RKO (cell line): ENCODE measurements around the gene ECE2.
"Not testable (repeated sequence)": the region's sequence is repeated elsewhere in the genome, so short reads cannot be mapped to it uniquely, and the experiment has no call there.

ENCODE experiments used
- DNase-seq: peaks from one replicate; pipeline ENCODE4 v3.0.0-alpha.2; 2016; ENCODE audit warnings: low spot score

Gene ECE2

DNA sequence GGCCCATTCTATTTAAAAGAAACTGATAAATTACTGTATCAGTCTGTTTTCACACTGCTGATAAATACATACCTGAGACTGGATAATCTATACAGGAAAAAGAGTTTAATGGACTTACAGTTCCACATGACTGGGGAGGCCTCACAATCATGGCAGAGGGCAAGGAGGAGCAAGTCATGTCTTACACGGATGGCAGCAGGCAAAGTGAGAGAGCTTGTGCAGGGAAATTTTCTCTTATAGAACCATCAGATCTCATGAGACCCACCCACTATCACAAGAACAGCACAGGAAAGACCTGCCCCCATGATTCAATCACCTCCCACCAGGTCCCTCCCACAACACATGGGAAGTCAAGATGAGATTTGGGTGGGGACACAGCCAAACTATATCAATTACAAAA is 8.6 kb upstream of the ECE2 start:
- not testable (repeated sequence) for DNase-seq

DNA sequence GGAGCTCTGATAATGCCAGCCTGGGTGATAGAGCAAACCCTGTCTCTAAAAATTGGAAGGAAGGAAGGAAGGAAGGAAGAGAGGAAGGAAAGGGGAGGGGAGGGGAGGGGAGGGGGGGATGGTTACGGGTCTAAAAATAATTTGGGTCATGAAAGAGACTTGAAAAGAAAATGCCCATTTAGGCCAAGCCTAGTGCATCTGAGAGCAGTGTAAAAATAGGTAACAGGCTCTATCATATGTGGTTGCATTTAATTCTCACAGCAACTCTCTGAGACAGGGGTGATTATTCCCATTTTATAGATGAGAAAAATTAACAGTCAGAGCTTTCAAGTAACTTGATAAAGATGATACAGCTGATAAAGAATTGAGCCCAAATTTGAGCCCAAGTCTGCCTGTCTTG is 3.6 kb upstream of the ECE2 start:
- DNase-seq: no peak

DNA sequence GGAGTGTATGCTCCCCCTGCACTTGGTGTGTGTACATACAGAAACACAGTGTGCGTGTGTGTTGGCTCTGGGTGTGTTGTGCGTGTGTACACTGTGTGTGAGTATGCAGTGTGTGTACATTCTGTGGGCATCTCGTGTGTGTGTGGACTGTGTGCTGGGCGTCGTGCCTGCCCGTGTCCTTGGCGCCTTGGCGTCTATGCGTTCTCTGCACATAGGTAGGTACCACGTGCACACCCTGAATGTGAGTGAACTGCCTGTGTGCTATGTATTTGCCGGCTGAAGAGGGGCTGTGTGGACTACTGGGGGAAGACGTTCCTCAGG is 481 bp upstream of the ECE2 start:
- DNase-seq: no peak

DNA sequence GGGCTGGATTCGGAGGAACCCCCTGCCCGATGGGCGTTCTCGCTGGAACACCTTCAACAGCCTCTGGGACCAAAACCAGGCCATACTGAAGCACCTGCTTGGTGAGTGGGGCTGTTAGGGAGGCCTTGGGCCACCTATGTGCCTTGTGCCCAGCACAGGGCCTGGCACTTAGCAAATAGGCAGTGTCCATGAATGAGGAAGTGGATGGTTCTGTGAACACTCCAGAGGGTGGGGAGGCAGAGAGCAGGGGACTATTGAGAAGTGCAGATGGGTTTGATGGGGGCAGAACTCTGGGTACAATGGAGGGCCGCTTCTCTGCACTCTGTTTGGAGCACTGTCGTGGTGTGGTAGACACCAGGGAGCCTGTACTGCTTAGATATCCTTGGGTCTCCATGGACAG is 1.5 kb downstream of the ECE2 start:
- DNase-seq: no peak

DNA sequence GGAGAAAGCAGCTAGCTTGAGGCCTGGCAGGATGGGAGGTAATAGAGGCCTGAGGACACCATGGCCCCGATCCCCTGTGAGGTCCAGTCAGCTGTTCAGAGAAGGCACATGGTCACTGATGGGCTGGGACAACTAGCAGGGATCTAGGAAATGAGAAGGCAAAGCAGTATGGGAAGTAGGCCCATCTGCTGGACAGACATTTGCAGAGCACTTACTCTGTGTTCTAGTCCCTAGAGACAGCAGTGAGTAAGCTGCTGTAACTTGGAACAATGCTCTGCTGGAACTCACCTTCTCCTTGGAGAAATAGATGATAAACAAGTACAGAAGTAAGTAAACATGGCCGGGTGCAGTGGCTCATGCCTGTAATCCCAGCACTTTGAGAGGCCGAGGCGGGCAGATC is 7.1 kb downstream of the ECE2 start:
- no peak for DNase-seq

DNA sequence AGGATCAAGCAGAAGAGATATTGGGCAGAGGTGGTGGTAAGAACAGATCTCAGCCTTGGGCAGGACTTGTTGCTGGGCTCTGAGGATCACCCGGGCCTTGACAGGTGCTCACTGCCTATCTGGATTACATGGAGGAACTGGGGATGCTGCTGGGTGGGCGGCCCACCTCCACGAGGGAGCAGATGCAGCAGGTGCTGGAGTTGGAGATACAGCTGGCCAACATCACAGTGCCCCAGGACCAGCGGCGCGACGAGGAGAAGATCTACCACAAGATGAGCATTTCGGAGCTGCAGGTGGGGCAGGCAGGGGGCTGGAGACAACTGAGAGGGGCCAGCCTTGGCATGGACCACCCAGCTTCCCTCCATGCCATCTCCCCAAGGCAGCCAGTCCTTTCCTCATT is 7.9 kb downstream of the ECE2 start:
- DNase-seq: no peak

DNA sequence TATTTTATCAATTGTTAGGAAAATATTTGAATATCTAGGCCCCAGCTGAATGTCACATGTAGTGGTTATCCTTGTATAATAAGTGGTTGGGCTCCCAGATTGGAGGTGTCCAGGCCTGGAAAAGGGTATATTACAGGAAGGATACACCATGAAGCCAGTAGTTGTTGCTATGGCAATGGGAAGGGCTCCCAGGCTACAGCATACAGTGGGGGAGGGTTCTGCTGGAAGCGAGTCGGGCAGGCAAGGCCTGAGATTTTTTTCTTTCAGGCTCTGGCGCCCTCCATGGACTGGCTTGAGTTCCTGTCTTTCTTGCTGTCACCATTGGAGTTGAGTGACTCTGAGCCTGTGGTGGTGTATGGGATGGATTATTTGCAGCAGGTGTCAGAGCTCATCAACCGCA is 8.9 kb downstream of the ECE2 start:
- peak; percentile 70 for DNase-seq

DNA sequence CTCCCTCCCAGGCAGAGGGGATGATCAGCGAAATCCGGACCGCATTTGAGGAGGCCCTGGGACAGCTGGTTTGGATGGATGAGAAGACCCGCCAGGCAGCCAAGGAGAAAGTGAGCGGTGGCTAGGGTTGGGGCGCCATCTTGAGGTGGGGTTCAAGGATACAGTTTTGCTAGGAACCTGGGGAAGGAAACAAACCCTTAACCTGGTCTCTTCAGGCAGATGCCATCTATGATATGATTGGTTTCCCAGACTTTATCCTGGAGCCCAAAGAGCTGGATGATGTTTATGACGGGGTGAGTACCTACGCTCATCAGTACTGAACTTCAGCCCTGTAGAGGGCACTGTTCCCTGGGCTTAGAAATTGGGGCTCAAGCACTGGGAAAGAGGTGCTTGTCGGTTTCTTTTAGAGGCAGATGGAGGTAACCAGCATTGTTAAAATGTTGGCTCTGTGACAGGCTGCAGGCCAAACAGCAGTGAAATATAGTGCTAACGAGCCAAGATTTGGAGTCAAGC is 13.7 kb downstream of the ECE2 start:
- DNase-seq: peak; percentile 70

DNA sequence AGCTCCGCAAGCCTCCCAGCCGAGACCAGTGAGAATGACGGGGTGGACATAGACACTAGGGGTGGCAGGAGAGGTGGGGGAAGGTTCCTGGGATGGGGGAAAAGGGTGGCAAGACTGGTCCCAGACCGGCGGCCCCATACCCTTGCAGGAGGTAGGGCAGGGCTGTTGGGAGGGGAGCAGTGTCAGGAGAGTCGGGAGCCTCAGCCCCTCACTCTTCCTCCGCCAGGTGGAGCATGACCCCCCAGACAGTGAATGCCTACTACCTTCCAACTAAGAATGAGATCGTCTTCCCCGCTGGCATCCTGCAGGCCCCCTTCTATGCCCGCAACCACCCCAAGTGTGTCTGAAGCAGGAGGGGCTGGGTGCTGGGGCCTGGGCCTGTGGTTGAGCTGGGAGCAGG is 14.5 kb downstream of the ECE2 start:
- DNase-seq: no peak

DNA sequence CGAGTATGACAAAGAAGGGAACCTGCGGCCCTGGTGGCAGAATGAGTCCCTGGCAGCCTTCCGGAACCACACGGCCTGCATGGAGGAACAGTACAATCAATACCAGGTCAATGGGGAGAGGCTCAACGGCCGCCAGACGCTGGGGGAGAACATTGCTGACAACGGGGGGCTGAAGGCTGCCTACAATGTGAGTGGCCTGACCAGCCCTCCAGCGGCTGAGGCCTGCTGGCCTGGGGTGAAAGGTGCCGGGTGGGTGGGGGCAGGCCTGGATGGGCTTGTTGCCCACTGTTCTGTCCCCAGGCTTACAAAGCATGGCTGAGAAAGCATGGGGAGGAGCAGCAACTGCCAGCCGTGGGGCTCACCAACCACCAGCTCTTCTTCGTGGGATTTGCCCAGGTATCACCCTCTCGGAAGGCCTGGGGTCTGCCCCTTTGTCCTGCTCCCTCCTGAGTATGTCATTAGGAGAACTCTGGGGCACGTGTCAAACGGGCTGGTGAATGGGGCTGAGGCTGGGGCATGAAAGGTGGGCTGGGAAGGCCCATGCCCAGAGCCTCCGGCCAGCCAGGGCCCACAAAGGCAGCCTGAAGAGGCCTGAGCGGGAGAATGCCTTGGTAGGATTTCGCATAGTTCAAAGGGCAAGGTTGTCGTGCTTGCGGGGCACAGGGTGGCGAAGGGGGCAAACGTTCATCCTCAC is 15.4 kb downstream of the ECE2 start:
- DNase-seq: no peak

DNA sequence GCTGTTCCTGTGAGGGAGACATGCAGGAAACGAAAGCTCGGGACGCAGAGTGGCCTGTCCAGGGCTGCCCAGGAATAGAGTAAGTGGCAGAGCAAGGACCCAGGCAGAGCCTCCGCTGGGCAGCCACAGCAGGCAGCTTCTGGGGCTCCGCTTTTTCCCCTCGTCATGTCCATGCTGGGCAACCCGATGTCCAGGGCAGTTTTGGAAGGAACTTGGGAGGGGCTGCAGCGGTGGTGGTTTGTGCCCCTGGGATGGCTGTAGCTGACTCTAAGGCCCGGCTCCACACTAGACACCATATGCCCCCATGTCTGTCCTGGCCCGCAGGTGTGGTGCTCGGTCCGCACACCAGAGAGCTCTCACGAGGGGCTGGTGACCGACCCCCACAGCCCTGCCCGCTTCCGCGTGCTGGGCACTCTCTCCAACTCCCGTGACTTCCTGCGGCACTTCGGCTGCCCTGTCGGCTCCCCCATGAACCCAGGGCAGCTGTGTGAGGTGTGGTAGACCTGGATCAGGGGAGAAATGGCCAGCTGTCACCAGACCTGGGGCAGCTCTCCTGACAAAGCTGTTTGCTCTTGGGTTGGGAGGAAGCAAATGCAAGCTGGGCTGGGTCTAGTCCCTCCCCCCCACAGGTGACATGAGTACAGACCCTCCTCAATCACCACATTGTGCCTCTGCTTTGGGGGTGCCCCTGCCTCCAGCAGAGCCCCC is 16.1 kb downstream of the ECE2 start:
- DNase-seq: no peak

DNA sequence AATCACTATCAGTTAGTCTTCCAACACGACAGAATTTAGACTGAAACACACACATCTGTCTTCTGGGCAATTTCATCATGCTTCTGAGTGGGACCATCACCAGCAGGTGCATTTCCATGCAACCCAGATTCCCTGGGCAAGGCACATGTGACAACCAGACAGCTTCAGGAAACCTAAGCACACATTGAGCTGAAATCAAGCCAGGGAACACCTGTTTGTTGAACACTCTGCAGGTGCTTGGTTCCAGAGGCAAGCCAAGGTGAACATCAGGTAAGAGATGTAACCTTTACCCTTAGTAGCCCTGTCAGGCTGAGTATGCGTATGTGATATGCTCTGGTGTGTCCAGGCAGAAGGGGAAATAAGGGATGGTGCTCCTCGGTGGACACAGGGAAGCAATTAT is 19.9 kb downstream of the ECE2 start:
- no peak for DNase-seq

DNA sequence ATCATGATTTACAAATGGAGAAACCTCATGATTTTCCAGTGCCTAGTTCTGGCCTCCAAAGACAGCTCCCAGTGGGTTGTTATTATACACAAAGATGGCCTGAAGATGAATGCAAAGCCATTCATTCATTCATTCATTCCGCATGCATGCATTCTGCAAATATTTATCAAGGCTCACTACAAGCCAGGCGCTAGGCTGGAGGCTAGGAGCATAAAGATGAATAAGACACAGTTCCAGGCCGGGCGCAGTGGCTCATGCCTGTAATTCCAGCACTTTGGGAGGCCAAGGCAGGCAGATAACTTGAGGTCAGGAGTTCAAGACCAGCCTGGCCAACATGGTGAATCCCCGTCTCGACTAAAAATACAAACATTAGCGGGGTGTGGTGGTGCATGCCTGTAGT is 20.8 kb downstream of the ECE2 start:
- DNase-seq: no peak

DNA sequence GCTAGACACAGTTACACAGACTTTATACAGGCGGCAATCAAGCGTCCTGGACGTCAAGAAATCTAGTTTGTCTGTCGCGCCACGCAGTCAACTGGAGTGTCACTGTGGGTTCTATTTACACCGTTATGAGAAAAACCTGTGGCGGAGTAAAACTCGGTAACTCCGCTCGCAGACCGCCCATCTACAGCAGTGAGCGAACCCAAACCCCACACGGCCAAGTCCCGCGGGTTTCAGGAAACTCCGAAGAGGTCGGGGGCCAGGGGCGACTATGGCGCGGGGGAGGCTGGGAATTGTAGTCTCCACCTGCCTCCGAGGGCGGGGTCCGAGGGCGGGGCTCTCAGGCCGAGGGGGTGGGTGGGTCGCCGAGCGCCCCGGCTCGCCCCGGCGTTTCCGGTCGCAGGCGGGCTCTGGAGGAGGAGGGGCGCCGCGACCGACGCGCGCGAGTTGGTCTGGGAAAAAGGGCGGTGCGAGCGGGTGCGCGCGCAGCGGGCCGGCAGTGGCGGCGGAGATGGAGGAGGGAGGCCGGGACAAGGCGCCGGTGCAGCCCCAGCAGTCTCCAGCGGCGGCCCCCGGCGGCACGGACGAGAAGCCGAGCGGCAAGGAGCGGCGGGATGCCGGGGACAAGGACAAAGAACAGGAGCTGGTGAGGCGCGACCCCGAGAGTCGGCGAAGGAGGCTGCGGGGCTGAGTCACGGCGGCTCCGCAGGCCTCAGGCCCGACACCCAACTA is 23.1 kb downstream of the ECE2 start, which contains the start of gene PSMD2:
Gene PSMD2 (plus strand): TSS at position 483 of the 729 bp plus-strand sequence. CDS start 26 bp downstream, at position 509.
- peak; percentile 94 for DNase-seq

DNA sequence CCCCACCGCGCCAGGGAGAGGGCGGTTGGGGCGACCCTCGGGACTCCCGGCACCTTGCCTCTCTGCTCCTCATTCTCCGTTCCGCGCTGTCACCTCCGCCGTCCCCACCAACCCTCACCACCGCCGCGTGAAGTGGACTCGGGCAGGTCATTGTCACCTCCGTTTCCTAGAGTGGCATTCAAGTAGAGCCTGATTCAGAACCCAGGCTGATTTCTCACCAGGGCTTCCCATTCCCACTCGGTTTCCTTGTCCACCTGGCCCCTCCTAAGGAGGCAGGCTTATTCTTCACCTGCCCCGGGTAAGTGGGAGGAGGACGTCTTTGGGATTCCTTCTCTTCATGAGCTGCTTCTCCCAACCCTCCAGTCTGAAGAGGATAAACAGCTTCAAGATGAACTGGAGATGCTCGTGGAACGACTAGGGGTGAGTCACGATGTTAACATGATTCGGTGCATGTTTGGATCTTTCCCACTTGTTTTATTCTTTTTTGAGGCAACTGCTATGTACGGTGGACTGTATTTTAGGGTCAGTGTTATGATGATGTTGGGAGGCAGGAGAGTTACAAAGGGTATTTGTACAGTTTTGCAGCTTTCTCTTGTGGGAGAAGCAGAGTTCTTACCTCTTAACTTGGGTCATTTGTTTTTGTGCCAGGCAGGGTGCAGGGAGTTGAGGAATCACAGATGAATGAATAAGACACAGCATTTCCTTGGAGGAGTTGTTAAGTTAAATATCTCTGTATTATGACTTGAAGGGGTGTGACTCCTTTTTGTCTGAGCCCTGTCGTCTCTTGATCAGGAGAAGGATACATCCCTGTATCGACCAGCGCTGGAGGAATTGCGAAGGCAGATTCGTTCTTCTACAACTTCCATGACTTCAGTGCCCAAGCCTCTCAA is 23.9 kb downstream of the ECE2 start:
- peak; percentile 77 for DNase-seq

DNA sequence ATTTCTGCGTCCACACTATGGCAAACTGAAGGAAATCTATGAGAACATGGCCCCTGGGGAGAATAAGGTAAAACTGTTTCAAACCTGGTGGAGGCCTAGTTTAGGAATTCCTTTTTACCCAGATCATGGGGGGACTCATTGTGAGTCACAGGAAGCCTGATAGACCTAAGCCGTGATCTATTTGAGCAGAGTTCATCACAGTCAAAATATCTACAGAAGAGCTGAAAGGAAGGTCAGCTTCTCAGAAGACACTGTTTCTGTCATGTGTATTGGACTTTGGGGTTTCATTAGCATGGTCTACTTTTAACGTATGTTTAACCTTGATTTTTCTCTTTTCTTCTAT is 24.5 kb downstream of the ECE2 start:
- peak; percentile 96 for DNase-seq

DNA sequence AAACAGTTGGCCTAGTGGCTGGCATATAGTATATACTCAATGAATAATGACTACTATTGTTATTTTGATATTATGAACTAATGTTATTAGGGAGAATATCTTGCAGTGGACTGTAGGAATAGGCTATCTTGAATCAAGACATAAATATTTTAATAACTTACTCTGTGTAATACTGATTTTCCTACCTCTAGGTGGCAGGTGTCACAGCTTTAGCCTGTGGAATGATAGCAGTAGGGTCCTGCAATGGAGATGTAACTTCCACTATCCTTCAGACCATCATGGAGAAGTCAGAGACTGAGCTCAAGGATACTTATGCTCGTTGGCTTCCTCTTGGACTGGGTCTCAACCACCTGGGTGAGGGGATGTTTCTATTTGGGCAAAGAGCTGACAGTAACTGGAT is 29.8 kb downstream of the ECE2 start:
- DNase-seq: peak; percentile 63

DNA sequence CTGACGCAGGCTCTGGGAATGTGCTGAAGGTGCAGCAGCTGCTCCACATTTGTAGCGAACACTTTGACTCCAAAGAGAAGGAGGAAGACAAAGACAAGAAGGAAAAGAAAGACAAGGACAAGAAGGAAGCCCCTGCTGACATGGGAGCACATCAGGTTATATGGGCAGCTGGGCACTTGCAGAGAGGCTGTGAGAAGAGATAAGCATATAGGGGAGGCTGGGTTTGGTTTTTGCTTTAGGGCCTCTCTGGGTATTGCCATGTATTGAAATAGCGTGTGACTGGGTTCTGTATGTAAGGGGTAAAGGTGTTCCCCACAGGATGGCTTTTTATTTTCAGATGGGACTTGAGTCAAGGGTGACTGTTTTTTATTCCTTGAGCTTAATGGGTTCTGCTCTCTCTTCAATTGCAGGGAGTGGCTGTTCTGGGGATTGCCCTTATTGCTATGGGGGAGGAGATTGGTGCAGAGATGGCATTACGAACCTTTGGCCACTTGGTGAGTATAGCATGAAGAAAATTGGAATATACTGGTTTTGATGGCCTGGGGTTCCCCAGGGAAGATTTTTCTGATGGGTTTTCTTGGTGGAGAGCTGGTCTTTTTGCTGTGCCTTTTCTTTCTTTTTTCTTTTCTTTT is 30.6 kb downstream of the ECE2 start:
- no peak for DNase-seq

DNA sequence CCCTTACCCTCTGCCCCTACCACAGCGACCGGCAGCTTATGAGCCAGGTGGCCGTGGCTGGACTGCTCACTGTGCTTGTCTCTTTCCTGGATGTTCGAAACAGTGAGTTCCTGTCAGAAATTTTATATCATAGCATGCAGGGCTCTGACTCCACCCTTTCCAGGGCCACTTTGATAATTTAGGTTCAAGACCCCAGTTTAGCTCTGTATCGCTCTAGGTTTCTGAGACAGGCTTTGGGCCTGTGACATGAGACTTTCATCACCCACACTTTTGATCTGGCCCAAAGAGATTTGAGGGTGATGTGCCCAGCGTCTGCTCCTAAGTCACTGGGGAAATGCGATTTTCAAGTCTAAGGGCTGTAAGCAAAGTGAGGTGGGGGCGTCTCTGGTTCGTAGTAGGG is 32.1 kb downstream of the ECE2 start:
- DNase-seq: no peak

DNA sequence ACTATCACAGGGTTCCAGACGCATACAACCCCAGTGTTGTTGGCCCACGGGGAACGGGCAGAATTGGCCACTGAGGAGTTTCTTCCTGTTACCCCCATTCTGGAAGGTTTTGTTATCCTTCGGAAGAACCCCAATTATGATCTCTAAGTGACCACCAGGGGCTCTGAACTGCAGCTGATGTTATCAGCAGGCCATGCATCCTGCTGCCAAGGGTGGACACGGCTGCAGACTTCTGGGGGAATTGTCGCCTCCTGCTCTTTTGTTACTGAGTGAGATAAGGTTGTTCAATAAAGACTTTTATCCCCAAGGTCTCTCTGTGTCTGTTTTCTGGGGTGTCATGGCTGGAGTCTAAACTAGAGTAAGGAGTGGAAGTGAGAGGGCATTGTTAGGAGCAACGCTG is 32.9 kb downstream of the ECE2 start:
- no peak for DNase-seq

DNA sequence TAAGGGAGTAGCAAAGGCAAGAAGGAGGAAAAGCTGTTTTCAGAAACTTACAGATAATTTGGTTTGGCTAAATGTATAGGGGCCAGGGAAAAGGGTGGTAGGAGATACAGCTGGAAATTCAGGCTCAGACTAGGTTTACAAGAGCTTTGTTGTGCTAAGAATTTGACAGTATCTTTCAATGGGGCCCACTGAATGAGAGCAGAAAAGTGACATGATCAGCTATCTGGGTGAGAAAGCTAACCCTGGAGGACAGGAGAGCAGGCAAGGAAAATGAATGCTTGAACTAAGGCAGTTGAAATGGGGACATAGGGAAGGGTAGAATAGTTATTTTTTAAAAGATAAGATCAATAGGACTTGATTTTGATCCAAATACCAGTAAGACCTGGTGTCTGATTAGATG is 35.8 kb downstream of the ECE2 start:
- no peak for DNase-seq

DNA sequence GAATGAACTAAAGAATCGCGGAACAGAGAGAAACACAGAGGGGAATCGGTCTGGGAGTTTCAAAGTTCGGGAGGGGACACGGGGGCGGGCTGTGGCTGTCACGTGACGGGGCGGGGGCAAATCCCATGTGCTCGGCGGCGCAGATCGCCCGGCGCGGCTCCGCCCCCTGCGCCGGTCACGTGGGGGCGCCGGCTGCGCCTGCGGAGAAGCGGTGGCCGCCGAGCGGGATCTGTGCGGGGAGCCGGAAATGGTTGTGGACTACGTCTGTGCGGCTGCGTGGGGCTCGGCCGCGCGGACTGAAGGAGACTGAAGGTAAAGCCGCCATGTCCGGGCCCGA is 38.5 kb downstream of the ECE2 start, which contains the start of gene EIF4G1:
Gene EIF4G1 (plus strand): TSS at position 244 of the 337 bp plus-strand sequence. CDS start 1,191 bp downstream, outside the sequence.
- DNase-seq: peak; percentile 95
